ENCODE measurements around the gene PCNT. TPM values are rescaled to one million over a fixed set of nuclear protein-coding genes. Genes with fewer than 3 reads are reported as not detected.

The PCNT gene
- total RNA-seq, 6 donors from 2014 or later, result 24.9 to 130 (median 44.4) TPM

DNA sequence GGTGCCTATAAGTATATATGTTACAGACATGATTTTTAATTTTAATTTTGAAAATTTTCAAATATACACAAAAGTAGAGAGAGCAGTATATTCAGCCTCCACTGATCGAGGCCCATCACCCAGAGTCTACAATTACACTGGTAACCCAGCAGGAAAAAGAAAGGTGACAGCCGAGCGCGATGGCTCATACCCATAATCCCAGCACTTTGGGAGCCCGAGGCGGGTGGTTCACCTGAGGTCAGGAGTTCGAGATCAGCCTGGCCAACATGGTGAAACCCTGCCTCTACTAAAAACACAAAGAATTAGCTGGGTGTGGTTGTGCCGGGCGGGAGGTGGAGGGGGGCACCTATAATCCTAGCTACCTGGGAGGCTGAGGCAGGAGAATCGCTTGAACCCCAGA is 36.4 kb upstream of the PCNT start:
- H3K4me1 ChIP-seq, result peaks cover 33 to 42% (median 38%) of the 10 kb centered on the region in 4 donors
- no peaks in the 10 kb centered on the region for H3K27me3 ChIP-seq
- peak overlapping the region in 1 of 4 donors; percentile 99 for H3K4me3 ChIP-seq
- H3K27ac ChIP-seq, result peak overlapping the region in 1 of 4 donors; percentile 96
- TF ChIP-seq EP300 (IDR thresholded peaks at IDR 0.05) (no peak), POLR2AphosphoS5 (IDR thresholded peaks at IDR 0.05) (no peak), POLR2A (IDR thresholded peaks at IDR 0.05) (no peak)
- TF ChIP-seq, protein P1, sequence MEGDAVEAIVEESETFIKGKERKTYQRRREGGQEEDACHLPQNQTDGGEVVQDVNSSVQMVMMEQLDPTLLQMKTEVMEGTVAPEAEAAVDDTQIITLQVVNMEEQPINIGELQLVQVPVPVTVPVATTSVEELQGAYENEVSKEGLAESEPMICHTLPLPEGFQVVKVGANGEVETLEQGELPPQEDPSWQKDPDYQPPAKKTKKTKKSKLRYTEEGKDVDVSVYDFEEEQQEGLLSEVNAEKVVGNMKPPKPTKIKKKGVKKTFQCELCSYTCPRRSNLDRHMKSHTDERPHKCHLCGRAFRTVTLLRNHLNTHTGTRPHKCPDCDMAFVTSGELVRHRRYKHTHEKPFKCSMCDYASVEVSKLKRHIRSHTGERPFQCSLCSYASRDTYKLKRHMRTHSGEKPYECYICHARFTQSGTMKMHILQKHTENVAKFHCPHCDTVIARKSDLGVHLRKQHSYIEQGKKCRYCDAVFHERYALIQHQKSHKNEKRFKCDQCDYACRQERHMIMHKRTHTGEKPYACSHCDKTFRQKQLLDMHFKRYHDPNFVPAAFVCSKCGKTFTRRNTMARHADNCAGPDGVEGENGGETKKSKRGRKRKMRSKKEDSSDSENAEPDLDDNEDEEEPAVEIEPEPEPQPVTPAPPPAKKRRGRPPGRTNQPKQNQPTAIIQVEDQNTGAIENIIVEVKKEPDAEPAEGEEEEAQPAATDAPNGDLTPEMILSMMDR (IDR thresholded peaks at IDR 0.05), result no peak
- peaks cover 0 to 12% (median 8%) of the 10 kb centered on the region in 4 donors for H3K36me3 ChIP-seq
- ATAC-seq (ENCODE audit: low FRiP score in 2 of 2), result no peak
- 86 to 94% methylated on average over 10 of the region's 10 CpGs for WGBS, 2 donors
- H3K9me3 ChIP-seq, result no peaks in the 10 kb centered on the region
- no peak for DNase-seq

DNA sequence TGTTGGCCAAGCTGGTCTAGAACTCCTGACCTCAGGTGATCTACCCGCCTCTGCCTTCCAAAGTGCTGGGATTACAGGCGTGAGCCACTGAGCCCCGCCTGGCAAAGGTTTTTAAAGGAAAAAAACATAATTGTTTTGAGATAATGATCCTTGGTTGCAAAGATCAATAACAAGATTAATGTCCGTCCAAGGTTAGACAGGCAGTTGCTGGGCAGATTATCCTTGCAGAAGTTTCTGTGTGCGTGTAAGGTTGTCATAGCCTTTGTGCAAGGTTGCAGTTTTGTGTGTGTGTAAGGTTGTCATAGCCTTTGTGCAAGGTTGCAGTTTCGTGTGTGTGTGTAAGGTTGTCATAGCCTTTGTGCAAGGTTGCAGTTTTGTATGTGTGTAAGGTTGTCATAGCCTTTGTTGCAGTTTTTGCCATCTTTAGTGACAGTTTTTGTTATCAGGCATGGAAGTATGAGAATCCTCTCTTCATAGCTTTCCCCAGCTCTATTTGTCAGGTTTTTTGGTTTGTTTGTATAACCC is 34.2 kb upstream of the PCNT start:
- no peak for ATAC-seq (ENCODE audit: low FRiP score in 2 of 2)
- Histone ChIP-seq H3K36me3 (peaks cover 0 to 7% (median 6%) of the 10 kb centered on the region in 4 donors), H3K27ac (no peak overlapping the region), H3K4me3 (no peak overlapping the region), H3K9me3 (no peaks in the 10 kb centered on the region), H3K4me1 (peaks cover 11 to 20% (median 17%) of the 10 kb centered on the region in 4 donors), H3K27me3 (no peaks in the 10 kb centered on the region)
- WGBS, 2 donors, result 72 to 79% methylated on average over 6 of the region's 6 CpGs
- no peak for DNase-seq
- TF ChIP-seq POLR2AphosphoS5 (IDR thresholded peaks at IDR 0.05) (no peak), EP300 (IDR thresholded peaks at IDR 0.05) (no peak), POLR2A (IDR thresholded peaks at IDR 0.05) (no peak)
- TF ChIP-seq, protein P1 (IDR thresholded peaks at IDR 0.05), result no peak

DNA sequence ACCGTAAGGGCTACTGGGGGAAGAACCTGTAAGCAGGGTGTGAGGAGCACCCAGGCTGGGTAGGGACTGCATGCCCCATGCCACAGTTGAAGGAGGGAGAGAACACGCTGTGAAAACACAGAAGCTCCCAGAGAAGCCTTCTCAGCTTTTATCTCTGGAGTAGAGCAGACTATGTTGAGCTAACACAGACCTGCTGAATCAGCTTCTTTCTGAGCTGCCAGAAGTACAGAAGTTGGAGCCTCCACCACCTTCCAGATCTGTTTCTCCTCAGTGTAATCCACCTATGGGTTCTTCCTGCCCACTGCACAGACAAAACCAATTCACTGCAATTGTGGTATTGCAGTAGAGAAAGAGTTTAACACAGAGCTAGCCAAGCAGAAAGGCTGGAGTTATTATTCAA is 32.4 kb upstream of the PCNT start:
- Histone ChIP-seq H3K27me3 (no peaks in the 10 kb centered on the region), H3K4me3 (no peak overlapping the region), H3K27ac (no peak overlapping the region), H3K36me3 (peaks cover 0 to 7% (median 6%) of the 10 kb centered on the region in 4 donors), H3K4me1 (peaks cover 3 to 20% (median 9%) of the 10 kb centered on the region in 4 donors), H3K9me3 (no peaks in the 10 kb centered on the region)
- no peak for ATAC-seq (ENCODE audit: low FRiP score in 2 of 2)
- WGBS, 2 donors, result 100% methylated on average over 2 of the region's 2 CpGs
- TF ChIP-seq EP300 (IDR thresholded peaks at IDR 0.05), result no peak
- DNase-seq, result no peak

DNA sequence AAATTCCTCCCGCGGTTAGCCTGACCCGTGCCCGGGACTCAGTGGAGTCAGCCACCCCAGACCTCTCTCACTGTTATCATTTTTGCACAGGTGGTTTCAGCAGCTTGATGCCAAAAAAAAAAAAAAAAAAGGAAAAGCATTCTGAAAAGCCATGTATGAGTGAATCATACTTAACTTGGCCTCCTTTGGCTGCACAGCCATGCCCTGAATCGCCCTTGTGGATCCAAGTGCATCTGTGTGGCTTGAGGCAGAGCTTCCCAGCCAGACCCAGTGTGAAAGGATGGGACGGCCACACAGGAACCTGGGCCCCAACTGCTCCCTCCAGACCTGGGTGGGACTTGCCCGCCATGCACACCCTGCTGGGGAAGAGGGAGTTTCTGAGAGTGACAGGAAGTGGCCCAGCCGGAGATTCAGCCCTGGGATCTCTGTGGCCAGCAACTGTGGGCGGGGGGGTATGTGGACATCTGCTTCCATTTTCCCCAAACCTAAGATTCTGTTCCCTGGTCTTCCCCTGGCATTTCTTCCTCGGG is 29.2 kb upstream of the PCNT start:
- DNase-seq (no peak), ATAC-seq (ENCODE audit: low FRiP score in 2 of 2) (peak; percentile 14 to 20)
- WGBS, 2 donors, result 61 to 64% methylated on average over 7 to 9 of the region's 10 CpGs
- Histone ChIP-seq H3K27me3 (peaks cover 0 to 9% (median 1%) of the 10 kb centered on the region in 4 donors), H3K4me3 (no peak overlapping the region), H3K36me3 (peaks cover 0 to 7% (median 6%) of the 10 kb centered on the region in 4 donors), H3K27ac (no peak overlapping the region), H3K4me1 (peaks cover 10 to 23% (median 14%) of the 10 kb centered on the region in 4 donors), H3K9me3 (no peaks in the 10 kb centered on the region)
- TF ChIP-seq EP300 (IDR thresholded peaks at IDR 0.05) (no peak), POLR2AphosphoS5 (IDR thresholded peaks at IDR 0.05) (no peak)
- TF ChIP-seq, protein P1 (IDR thresholded peaks at IDR 0.05), result no peak

DNA sequence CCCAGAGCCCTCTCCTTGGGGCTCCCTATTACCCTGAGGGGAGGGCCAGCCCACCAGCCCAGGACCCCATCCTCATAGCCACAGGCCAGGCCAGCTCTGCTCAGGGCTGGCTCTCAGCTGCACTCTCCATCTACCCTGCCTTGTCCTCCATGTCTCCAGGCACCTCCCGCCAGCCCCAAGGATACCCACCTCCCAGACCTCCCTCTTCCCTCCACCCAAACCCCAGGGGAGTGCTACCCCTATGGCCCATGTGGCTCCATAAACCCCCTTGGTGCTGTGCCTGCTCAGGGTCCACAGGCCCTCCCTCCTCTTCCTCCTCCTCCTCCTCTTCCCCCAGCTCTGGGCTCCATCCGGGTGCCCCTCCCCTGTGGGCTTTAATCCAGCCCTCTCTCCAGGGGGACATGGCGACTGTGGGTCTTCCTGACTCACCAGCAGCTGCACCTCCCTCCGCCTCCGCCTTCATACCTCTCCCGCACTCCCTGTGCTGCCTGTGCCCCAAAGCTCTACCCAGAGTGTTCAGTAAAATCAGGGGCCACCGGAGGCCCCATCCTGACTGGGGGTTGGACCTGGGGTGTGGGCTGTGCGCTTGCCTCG is 28.7 kb upstream of the PCNT start:
- H3K4me1 ChIP-seq, result peaks cover 10 to 23% (median 14%) of the 10 kb centered on the region in 4 donors
- TF ChIP-seq, protein P1 (IDR thresholded peaks at IDR 0.05), result no peak
- TF ChIP-seq EP300 (IDR thresholded peaks at IDR 0.05) (no peak), POLR2A (IDR thresholded peaks at IDR 0.05) (no peak), POLR2AphosphoS5 (IDR thresholded peaks at IDR 0.05) (no peak)
- DNase-seq (no peak), ATAC-seq (ENCODE audit: low FRiP score in 2 of 2) (peak; percentile 45 to 49)
- H3K9me3 ChIP-seq, result no peaks in the 10 kb centered on the region
- no peak overlapping the region for H3K4me3 ChIP-seq
- H3K27me3 ChIP-seq, result peaks cover 0 to 9% (median 1%) of the 10 kb centered on the region in 4 donors
- peak overlapping the region in 1 of 4 donors; percentile 73 for H3K27ac ChIP-seq
- H3K36me3 ChIP-seq, result peaks cover 0 to 8% (median 6%) of the 10 kb centered on the region in 4 donors
- WGBS, 2 donors, result 68 to 72% methylated on average over 9 of the region's 9 CpGs
